HPDE6-E6E7 (cell line): ENCODE results near the gene PHF20.
A peak's percentile ranks its signal among the peaks of the same experiment; 100 is the strongest.
"Not testable (repeated sequence)": the region's sequence is repeated elsewhere in the genome, so short reads cannot be mapped to it uniquely, and the experiment has no call there.

Source experiments
- DNase-seq: peaks from one replicate; pipeline ENCODE4 v3.0.0; 2011; ENCODE audit warnings: missing footprints; ENCODE audit errors: extremely low spot score

The PHF20 gene

GRCh38 chr20:35920523-35920922, 148.7 kb downstream of the PHF20 start:
- no peak for DNase-seq

- DNase-seq = no peak
Measured at GRCh38 chr20:35929301-35929700, 157.5 kb downstream of the PHF20 start.

- DNase-seq = no peak
Measured at GRCh38 chr20:35934050-35934449, 162.2 kb downstream of the PHF20 start.

- DNase-seq = no peak
Measured at GRCh38 chr20:35939264-35939663, 167.4 kb downstream of the PHF20 start.

GRCh38 chr20:35941620-35942019, 169.8 kb downstream of the PHF20 start:
- no peak for DNase-seq

- no peak for DNase-seq
Measured at GRCh38 chr20:35942243-35942642, 170.4 kb downstream of the PHF20 start.

GRCh38 chr20:35947489-35947888, 175.7 kb downstream of the PHF20 start:
- DNase-seq = peak; percentile 47

GRCh38 chr20:35947907-35948306, 176.1 kb downstream of the PHF20 start:
- no peak for DNase-seq

- DNase-seq = no peak
Measured at GRCh38 chr20:35950093-35950492, 178.3 kb downstream of the PHF20 start.

GRCh38 chr20:35952080-35952479, 180.3 kb downstream of the PHF20 start:
- DNase-seq = not testable (repeated sequence)

- DNase-seq = no peak
Measured at GRCh38 chr20:35952480-35953386, 180.9 kb downstream of the PHF20 start.

- peak; percentile 61 for DNase-seq
Measured at GRCh38 chr20:35953387-35954199, 181.8 kb downstream of the PHF20 start.

GRCh38 chr20:35954200-35954906, 182.5 kb downstream of the PHF20 start, which contains the start of gene SCAND1:
Gene SCAND1, minus strand, starts transcription at chr20:35954502. Its CDS starts 218 bp downstream, at chr20:35954284.
- DNase-seq = peak; percentile 100

- no peak for DNase-seq
Measured at GRCh38 chr20:35954907-35955251, 183.1 kb downstream of the PHF20 start.

- no peak for DNase-seq
Measured at GRCh38 chr20:35956616-35957015, 184.8 kb downstream of the PHF20 start.

- DNase-seq = not testable (repeated sequence)
Measured at GRCh38 chr20:35959291-35959690, 187.5 kb downstream of the PHF20 start.

GRCh38 chr20:35963878-35964277, 192.1 kb downstream of the PHF20 start:
- DNase-seq = no peak

- DNase-seq = no peak
Measured at GRCh38 chr20:35967979-35968640, 196.3 kb downstream of the PHF20 start, which contains the start of gene CNBD2. Gene CNBD2, plus strand, starts transcription at chr20:35968590. Its CDS starts 173 bp downstream, at chr20:35968763.

GRCh38 chr20:35968930-35969329, 197.1 kb downstream of the PHF20 start:
- DNase-seq = peak; percentile 88

GRCh38 chr20:35971981-35972380, 200.2 kb downstream of the PHF20 start:
- DNase-seq = no peak

- DNase-seq = no peak
Measured at GRCh38 chr20:35972462-35972861, 200.6 kb downstream of the PHF20 start.
